HG02970 (cell line): ENCODE measurements around the gene IDH3G.

Experiments
- ATAC-seq: cut with Tn5 transposase; IDR thresholded peaks from one replicate; pipeline ENCODE4 v1.9.1; 2021; ENCODE audit warnings: mild to moderate bottlenecking, moderate library complexity, moderate number of reproducible peaks; ENCODE audit not compliant: unreplicated experiment, low FRiP score

Gene IDH3G

DNA sequence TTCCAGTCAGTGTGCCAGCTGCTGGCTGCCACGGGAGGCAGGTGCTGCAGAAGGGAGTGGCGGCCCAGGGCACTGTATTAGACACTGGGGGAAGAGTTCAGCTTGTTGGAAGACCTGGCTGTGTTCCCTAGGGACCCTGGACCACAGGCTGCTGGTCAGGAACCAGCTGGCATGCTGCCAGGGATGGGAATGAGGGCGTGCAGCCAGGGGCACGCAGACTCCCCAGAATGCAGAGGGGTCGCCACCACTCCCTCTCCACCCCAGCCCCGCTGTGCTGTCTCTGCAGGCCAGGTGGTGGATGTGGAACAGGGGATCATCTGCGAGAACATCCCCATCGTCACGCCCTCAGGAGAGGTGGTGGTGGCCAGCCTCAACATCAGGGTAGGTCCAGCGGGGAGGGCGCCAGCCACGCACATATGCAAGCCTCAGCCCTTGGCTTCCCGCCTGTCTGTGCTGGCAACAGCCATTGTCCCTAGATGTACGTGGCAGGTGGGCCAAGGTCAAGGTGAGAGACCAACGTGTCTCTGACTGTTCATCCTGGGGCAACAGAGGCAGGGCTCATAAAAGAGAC lies 57.2 kb downstream of the IDH3G start:
- ATAC-seq: no peak

DNA sequence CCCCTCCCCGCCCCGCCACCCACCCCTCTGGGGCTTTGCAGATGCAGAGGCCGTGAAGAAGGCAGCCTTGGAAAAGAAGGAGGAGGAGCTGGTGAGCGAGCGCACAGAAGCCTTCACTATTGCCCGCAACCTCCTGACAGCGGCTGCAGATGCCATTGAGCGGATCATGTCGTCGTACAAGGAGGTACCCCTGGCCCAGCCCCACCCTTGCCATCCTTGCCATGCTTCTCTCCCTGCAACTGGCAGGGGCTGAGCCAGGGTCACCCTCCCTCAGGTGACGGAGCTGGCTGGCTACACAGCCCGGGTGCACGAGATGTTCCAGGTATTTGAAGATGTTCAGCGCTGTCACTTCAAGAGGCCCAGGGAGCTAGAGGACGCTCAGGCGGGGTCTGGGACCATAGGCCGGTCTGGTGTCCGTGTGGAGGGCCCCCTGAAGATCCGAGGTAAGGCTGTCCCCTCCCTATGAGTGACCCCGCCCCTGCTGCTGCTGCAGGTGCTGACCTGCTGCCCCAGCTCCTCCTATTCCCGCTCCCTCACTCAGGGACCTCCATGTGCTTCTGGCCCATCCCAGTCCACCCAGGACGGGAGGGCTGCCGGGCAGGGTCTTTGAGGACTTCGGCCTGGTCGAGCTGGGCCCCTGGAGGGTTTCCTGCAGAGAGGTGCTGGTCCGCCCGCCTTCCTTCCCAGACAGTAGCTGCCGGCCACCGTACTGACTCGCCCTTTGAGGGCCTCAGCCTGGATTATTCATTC lies 57.9 kb downstream of the IDH3G start:
- ATAC-seq: no peak
